KOPT-K1 (cell line): Measurements from ENCODE around the gene DCDC2C.

ENCODE experiments used
- H3K27ac ChIP-seq: fragments of 200-600 bp; sonication (generic); 2 replicates; pipeline ENCODE4 v1.5.1; 2016; ENCODE audit warnings: antibody characterized with exemption, mild to moderate bottlenecking, low read depth, low read length; ENCODE audit not compliant: poor library complexity, severe bottlenecking
- H3K36me3 ChIP-seq: fragments of 200-600 bp; sonication (generic); 2 replicates; pipeline ENCODE4 v1.5.1; 2017; ENCODE audit warnings: antibody characterized with exemption, mild to moderate bottlenecking, low read length, moderate library complexity; ENCODE audit not compliant: insufficient read depth
- H3K9me3 ChIP-seq: fragments of 200-600 bp; sonication (generic); 2 replicates; pipeline ENCODE4 v1.5.1; 2017; ENCODE audit warnings: antibody characterized with exemption, low read length, mild to moderate bottlenecking; ENCODE audit not compliant: insufficient read depth, poor library complexity, severe bottlenecking

Gene DCDC2C

DNA sequence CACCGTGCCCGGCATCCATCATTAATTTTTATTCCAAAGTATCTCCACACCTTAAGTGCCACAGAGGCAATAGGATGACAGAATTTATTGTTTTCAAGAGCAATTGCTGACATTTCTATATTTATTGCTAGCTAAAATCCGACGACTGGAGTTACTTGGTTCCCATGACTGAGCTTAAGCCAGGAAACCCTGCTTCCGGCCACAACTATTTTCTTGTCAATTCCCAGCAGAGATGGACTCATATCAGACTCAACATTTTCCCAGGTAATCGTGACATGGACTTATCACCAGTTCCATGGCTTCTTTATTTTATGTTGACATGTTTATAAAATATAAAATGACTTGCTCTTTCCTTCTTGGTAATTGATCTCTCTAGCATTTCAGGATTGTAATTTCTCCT is 20.6 kb upstream of the DCDC2C start:
- Histone ChIP-seq H3K27ac (no peak overlapping the region), H3K9me3 (no peaks in the 10 kb centered on the region), H3K36me3 (no peaks in the 10 kb centered on the region)

DNA sequence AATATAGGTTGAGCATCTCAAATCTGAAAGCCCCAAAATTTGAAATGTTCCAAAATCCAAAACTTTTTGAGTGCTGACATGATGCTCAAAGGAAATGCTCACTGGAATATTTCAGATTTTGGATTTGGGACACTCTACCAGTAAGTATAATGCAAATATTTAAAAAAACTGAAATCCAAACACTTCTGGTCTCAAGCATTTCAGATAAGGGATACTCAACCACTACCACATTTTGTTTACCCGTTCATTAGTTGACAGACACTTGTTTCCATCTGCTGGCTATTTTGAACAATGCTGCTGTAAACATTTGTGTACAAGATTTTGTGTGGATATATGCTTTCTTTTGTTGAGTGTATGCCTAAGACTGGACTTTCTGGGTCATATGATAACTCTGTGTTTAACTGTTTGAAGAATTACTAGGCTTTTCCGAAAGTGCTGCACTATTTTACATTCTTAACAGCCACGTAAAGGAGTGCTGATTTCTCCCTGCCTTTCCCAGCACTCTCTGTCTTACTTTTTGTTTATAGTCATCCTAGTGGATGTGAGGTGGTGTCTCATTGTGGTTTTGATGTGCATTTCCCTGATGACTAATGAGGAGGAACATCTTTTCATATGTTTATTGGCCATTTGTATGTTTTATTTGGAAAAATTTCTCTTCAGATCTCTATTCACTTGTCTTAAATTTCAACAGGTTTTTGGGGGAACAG is 19.5 kb upstream of the DCDC2C start:
- H3K9me3 ChIP-seq, result no peaks in the 10 kb centered on the region
- H3K36me3 ChIP-seq, result no peaks in the 10 kb centered on the region
- no peak overlapping the region for H3K27ac ChIP-seq

- H3K36me3 ChIP-seq, result no peaks in the 10 kb centered on the region
- H3K9me3 ChIP-seq, result peaks cover 6% of the 10 kb centered on the region
- H3K27ac ChIP-seq, result no peak overlapping the region
Observed at GRCh38 chr2:3689998-3690748, 13.2 kb upstream of the DCDC2C start.

DNA sequence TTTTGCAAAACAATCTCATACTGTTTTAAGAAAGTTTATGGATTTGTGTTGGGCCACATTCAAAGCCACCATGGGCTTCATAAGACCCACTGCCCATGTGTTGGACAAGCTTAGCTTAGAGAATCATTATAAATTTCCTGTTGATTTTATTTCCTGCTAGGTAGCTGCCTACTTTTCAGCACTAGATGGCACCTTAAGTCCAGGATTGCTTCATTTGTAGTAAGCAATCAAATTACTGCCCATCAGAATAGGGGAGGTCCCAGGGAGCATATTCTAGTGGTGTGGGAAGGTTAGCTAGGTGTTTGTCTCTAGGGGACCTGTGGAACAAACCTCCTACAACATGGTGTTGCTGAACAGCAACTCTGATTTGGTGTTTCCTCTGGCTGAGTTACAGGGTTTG is 11.0 kb upstream of the DCDC2C start:
- H3K36me3 ChIP-seq, result no peaks in the 10 kb centered on the region
- no peak overlapping the region for H3K27ac ChIP-seq
- peaks cover 6% of the 10 kb centered on the region for H3K9me3 ChIP-seq

GRCh38 chr2:3696545-3696944 is 6.8 kb upstream of the DCDC2C start:
- no peaks in the 10 kb centered on the region for H3K36me3 ChIP-seq
- no peaks in the 10 kb centered on the region for H3K9me3 ChIP-seq
- no peak overlapping the region for H3K27ac ChIP-seq

DNA sequence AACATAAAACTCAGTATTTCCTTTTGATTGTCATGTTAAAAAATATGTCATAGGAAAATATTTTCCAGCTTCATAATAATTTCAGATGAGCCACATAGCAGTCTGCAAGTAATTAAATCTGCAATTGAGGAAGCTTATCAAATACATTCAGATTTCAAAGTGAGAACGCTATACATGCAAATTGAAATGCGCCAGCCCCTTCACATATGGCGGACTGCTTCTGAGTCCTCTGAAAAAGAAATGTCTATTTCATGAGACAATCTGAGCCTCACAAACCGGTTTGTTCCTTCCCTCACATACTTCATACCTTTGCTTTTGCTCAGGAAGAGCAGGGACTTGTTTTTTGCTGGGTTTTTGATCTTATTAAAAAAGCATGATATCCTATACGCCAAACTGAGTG is 2.3 kb upstream of the DCDC2C start:
- Histone ChIP-seq H3K27ac (no peak overlapping the region), H3K36me3 (no peaks in the 10 kb centered on the region), H3K9me3 (no peaks in the 10 kb centered on the region)

DNA sequence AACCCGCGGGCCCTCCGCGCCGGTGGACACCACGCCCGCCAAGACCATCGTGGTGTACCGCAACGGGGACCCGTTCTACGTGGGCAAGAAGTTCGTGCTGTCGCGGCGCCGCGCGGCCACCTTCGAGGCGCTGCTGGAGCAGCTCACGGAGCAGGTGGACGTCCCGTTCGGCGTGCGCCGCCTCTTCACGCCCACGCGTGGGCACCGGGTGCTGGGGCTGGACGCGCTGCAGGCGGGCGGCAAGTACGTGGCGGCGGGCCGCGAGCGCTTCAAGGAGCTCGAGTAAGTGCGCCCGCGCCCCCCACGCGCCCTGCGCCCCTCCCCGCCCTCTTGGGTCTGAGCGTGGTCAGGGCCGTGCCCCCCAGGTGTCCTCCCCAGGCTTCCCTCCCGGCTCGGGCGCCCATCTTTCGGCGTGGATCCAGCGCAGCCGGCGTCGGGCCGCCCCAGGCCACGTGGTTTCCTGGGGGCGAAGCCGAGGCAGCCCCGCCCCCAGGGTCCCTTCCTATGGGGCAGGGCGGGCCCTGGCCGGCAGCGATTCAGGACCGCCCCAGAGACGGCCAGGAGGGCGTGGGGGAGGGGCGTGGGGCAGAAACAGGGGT is 481 bp downstream of the DCDC2C start:
- Histone ChIP-seq H3K9me3 (no peaks in the 10 kb centered on the region), H3K36me3 (no peaks in the 10 kb centered on the region), H3K27ac (no peak overlapping the region)

GRCh38 chr2:3704692-3705091 is 1.3 kb downstream of the DCDC2C start:
- H3K9me3 ChIP-seq, result no peaks in the 10 kb centered on the region
- H3K36me3 ChIP-seq, result no peaks in the 10 kb centered on the region
- H3K27ac ChIP-seq, result no peak overlapping the region

DNA sequence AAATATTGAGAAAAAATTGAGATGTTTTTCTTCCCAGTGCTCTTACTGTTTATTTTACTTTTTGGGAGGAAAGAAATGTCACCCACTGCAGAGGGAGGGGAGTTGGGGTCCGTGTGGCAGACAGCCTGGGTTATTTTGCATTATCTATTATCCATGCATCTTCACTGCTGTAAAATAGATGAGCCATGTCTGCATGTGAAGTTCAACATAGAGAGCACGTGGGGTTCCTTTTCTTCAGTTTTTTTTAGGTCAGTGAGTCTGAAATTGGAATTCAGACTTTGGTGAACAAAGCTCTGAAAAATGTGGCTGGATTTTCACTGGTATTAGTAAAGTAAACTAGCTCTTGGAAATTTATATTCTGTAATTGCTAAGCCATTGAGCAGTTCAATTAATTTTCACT is 2.4 kb downstream of the DCDC2C start:
- Histone ChIP-seq H3K36me3 (no peaks in the 10 kb centered on the region), H3K27ac (no peak overlapping the region), H3K9me3 (peaks cover 4% of the 10 kb centered on the region)

GRCh38 chr2:3706892-3707291 is 3.5 kb downstream of the DCDC2C start:
- Histone ChIP-seq H3K9me3 (peaks cover 4% of the 10 kb centered on the region), H3K27ac (no peak overlapping the region)

DNA sequence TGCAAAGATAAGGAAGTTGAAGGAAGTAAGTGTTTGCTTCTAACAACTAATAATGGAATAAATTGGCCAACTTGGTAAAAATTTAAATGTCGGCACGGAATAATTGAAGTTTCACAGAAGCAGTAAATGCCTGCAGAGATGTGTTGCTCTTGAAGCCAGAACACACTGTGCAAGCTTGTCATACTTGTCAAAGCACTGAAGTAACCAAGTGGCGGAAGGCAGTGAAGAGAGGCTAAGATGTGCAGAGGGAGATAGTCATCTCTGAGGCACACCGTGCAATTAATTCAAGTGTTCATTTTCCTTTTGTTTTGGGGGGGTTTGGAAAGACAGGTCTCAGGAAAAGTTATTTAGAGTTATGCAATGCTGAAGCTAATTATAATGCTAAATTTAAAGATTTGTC is 5.2 kb downstream of the DCDC2C start:
- Histone ChIP-seq H3K9me3 (peaks cover 4% of the 10 kb centered on the region), H3K36me3 (no peaks in the 10 kb centered on the region), H3K27ac (no peak overlapping the region)

More at GRCh38 chr2:3706892-3707291, 3.5 kb downstream of the DCDC2C start:
- H3K36me3 ChIP-seq, result no peaks in the 10 kb centered on the region

- peaks cover 4% of the 10 kb centered on the region for H3K9me3 ChIP-seq
- H3K36me3 ChIP-seq, result no peaks in the 10 kb centered on the region
- H3K27ac ChIP-seq, result no peak overlapping the region
Observed at GRCh38 chr2:3709225-3709624, 5.8 kb downstream of the DCDC2C start.

GRCh38 chr2:3712424-3712823 is 9.0 kb downstream of the DCDC2C start:
- no peaks in the 10 kb centered on the region for H3K36me3 ChIP-seq
- no peak overlapping the region for H3K27ac ChIP-seq
- H3K9me3 ChIP-seq, result peaks cover 4% of the 10 kb centered on the region

- Histone ChIP-seq H3K36me3 (no peaks in the 10 kb centered on the region), H3K9me3 (peaks cover 4% of the 10 kb centered on the region), H3K27ac (no peak overlapping the region)
Observed at GRCh38 chr2:3712831-3713503, 9.6 kb downstream of the DCDC2C start.

- Histone ChIP-seq H3K9me3 (peaks cover 18% of the 10 kb centered on the region), H3K36me3 (no peaks in the 10 kb centered on the region), H3K27ac (no peak overlapping the region)
Observed at GRCh38 chr2:3718679-3719078, 15.3 kb downstream of the DCDC2C start.
